Activated CD4-positive, alpha-beta memory T cell treated with anti-CD3 and anti-CD28 coated beads, Interleukin-2, amount 10 ng/mL, durations not matched to agents 7 days and 5 days (primary cell): ENCODE measurements around the gene KCTD5. TPM values are rescaled to one million over a fixed set of nuclear protein-coding genes. Genes with fewer than 3 reads are reported as not detected.

Source experiments
- CTCF ChIA-PET: fragments of 350-600 bp; sonication (Branson Sonifier 250); formaldehyde crosslinking; loops from one replicate; lab custom pipeline; 2021; ENCODE audit warnings: antibody characterized with exemption, inconsistent platforms; lab: Charles Lee
- POLR2A ChIA-PET: fragments of 350-600 bp; sonication (Branson Sonifier 250); formaldehyde crosslinking; loops from one replicate; lab custom pipeline; 2021; ENCODE audit warnings: antibody characterized with exemption; lab: Charles Lee
- DNase-seq: peaks from one replicate; pipeline ENCODE4 v3.0.0-alpha.2; 2020
- H3K27ac Mint-ChIP-seq: one replicate; pipeline ENCODE4 v1.8.0; 2021; ENCODE audit warnings: mild to moderate bottlenecking, mixed read lengths
- H3K27me3 Mint-ChIP-seq: one replicate; pipeline ENCODE4 v1.8.0; 2021; ENCODE audit warnings: mixed read lengths
- H3K36me3 Mint-ChIP-seq: one replicate; pipeline ENCODE4 v1.8.0; 2021; ENCODE audit warnings: low read depth, mixed read lengths
- H3K4me1 Mint-ChIP-seq: one replicate; pipeline ENCODE4 v1.8.0; 2021; ENCODE audit warnings: mixed read lengths
- H3K4me3 Mint-ChIP-seq: one replicate; pipeline ENCODE4 v1.8.0; 2021; ENCODE audit warnings: mild to moderate bottlenecking, mixed read lengths
- H3K9me3 Mint-ChIP-seq: one replicate; pipeline ENCODE4 v1.8.0; 2021; ENCODE audit warnings: mixed read lengths
- total RNA-seq, 2 experiments: library from RNA; stranded (reverse); gene quantifications; one replicate each; pipeline ENCODE4 v1.2.3, GENCODE V29; 2021

KCTD5 gene
- total RNA-seq, 2 experiments from 2014 or later: 35.9 to 39.8 TPM

GRCh38 chr16:2737895-2738418 is 55.6 kb downstream of the KCTD5 start:
- Mint-ChIP-seq H3K4me1 (peaks cover 6% of the 10 kb centered on the region), H3K27ac (no peak overlapping the region), H3K36me3 (no peaks in the 10 kb centered on the region), H3K4me3 (no peak overlapping the region), H3K9me3 (no peaks in the 10 kb centered on the region), H3K27me3 (no peaks in the 10 kb centered on the region)
- DNase-seq: no peak
- ChIA-PET POLR2A (no interaction called here), CTCF (no interaction called here)

GRCh38 chr16:2738615-2739014 is 56.3 kb downstream of the KCTD5 start:
- no peaks in the 10 kb centered on the region for H3K36me3 Mint-ChIP-seq
- no peak overlapping the region for H3K27ac Mint-ChIP-seq
- H3K4me3 Mint-ChIP-seq: no peak overlapping the region
- no peak for DNase-seq
- no peaks in the 10 kb centered on the region for H3K9me3 Mint-ChIP-seq
- ChIA-PET POLR2A (interaction anchor here (1.0 kb wide), 1 partner anchor 14 kb away, joined by 4 read pairs; the partner anchor contains the start of gene SRRM2), CTCF (no interaction called here)
- H3K27me3 Mint-ChIP-seq: no peaks in the 10 kb centered on the region
- H3K4me1 Mint-ChIP-seq: peaks cover 6% of the 10 kb centered on the region

- POLR2A ChIA-PET: interaction anchor here (3.0 to 3.1 kb wide), 2 partner anchors 11 to 14 kb away, joined by 10 to 15 read pairs; no protein-coding TSS in a partner anchor
- Mint-ChIP-seq H3K27ac (no peak overlapping the region), H3K27me3 (no peaks in the 10 kb centered on the region), H3K9me3 (no peaks in the 10 kb centered on the region), H3K4me1 (peaks cover 5% of the 10 kb centered on the region), H3K4me3 (no peak overlapping the region), H3K36me3 (no peaks in the 10 kb centered on the region)
- CTCF ChIA-PET: interaction anchor here (0.6 kb wide), 1 partner anchor 135 kb away, joined by 3 read pairs; no protein-coding TSS in a partner anchor
- no peak for DNase-seq
These were observed 57.5 kb downstream of the KCTD5 start for GRCh38 chr16:2739625-2740430.

GRCh38 chr16:2740476-2740875 is 58.2 kb downstream of the KCTD5 start:
- Mint-ChIP-seq H3K9me3 (no peaks in the 10 kb centered on the region), H3K4me1 (peaks cover 4% of the 10 kb centered on the region), H3K27ac (no peak overlapping the region), H3K27me3 (no peaks in the 10 kb centered on the region), H3K36me3 (no peaks in the 10 kb centered on the region), H3K4me3 (no peak overlapping the region)
- no peak for DNase-seq
- POLR2A ChIA-PET: interaction anchor here (3.0 to 3.1 kb wide), 2 partner anchors 10 to 13 kb away, joined by 10 to 15 read pairs; no protein-coding TSS in a partner anchor
- CTCF ChIA-PET: interaction anchor here (0.6 kb wide), 1 partner anchor 134 kb away, joined by 3 read pairs; no protein-coding TSS in a partner anchor

- DNase-seq: no peak
- ChIA-PET POLR2A (interaction anchor here (3.0 to 3.1 kb wide), 2 partner anchors 10 to 13 kb away, joined by 10 to 15 read pairs; no protein-coding TSS in a partner anchor), CTCF (no interaction called here)
- H3K4me1 Mint-ChIP-seq: peaks cover 4% of the 10 kb centered on the region
- H3K4me3 Mint-ChIP-seq: no peak overlapping the region
- no peak overlapping the region for H3K27ac Mint-ChIP-seq
- no peaks in the 10 kb centered on the region for H3K9me3 Mint-ChIP-seq
- H3K36me3 Mint-ChIP-seq: no peaks in the 10 kb centered on the region
- H3K27me3 Mint-ChIP-seq: no peaks in the 10 kb centered on the region
These were observed 58.8 kb downstream of the KCTD5 start for GRCh38 chr16:2741168-2741567.

GRCh38 chr16:2742323-2743006 is 60.1 kb downstream of the KCTD5 start:
- ChIA-PET CTCF (no interaction called here), POLR2A (interaction anchor here (1.0 to 3.1 kb wide), 2 partner anchors 11 to 35 kb away, joined by 4 to 10 read pairs; no protein-coding TSS in a partner anchor)
- Mint-ChIP-seq H3K27ac (no peak overlapping the region), H3K27me3 (no peaks in the 10 kb centered on the region), H3K4me3 (no peak overlapping the region), H3K36me3 (no peaks in the 10 kb centered on the region), H3K4me1 (peaks cover 4% of the 10 kb centered on the region), H3K9me3 (no peaks in the 10 kb centered on the region)
- no peak for DNase-seq

- Mint-ChIP-seq H3K9me3 (no peaks in the 10 kb centered on the region), H3K27ac (no peak overlapping the region), H3K36me3 (no peaks in the 10 kb centered on the region), H3K27me3 (no peaks in the 10 kb centered on the region), H3K4me1 (peaks cover 4% of the 10 kb centered on the region), H3K4me3 (no peak overlapping the region)
- ChIA-PET POLR2A (no interaction called here), CTCF (no interaction called here)
- no peak for DNase-seq
These were observed 60.9 kb downstream of the KCTD5 start for GRCh38 chr16:2743007-2743810.

GRCh38 chr16:2744711-2745110 is 62.4 kb downstream of the KCTD5 start:
- Mint-ChIP-seq H3K27ac (no peak overlapping the region), H3K4me3 (no peak overlapping the region), H3K27me3 (no peaks in the 10 kb centered on the region), H3K4me1 (peaks cover 4% of the 10 kb centered on the region), H3K36me3 (peaks cover 4% of the 10 kb centered on the region), H3K9me3 (no peaks in the 10 kb centered on the region)
- ChIA-PET POLR2A (interaction anchor here (1.5 kb wide), 1 partner anchor 9 kb away, joined by 3 read pairs; no protein-coding TSS in a partner anchor), CTCF (no interaction called here)
- no peak for DNase-seq

- CTCF ChIA-PET: no interaction called here
- no peak for DNase-seq
These were observed 63.0 kb downstream of the KCTD5 start for GRCh38 chr16:2745116-2745890.

GRCh38 chr16:2745961-2746360 is 63.6 kb downstream of the KCTD5 start:
- Mint-ChIP-seq H3K27ac (no peak overlapping the region), H3K27me3 (no peaks in the 10 kb centered on the region), H3K4me3 (no peak overlapping the region), H3K36me3 (peaks cover 10% of the 10 kb centered on the region), H3K4me1 (peaks cover 17% of the 10 kb centered on the region), H3K9me3 (no peaks in the 10 kb centered on the region)
- CTCF ChIA-PET: interaction anchor here (0.6 kb wide), 1 partner anchor 1787 kb away, joined by 3 read pairs; no protein-coding TSS in a partner anchor
- POLR2A ChIA-PET: no interaction called here
- DNase-seq: no peak

More at GRCh38 chr16:2745116-2745890, 63.0 kb downstream of the KCTD5 start:
- no peaks in the 10 kb centered on the region for H3K9me3 Mint-ChIP-seq
- no peaks in the 10 kb centered on the region for H3K27me3 Mint-ChIP-seq
- H3K27ac Mint-ChIP-seq: no peak overlapping the region
- H3K36me3 Mint-ChIP-seq: peaks cover 6% of the 10 kb centered on the region
- POLR2A ChIA-PET: interaction anchor here (1.5 kb wide), 1 partner anchor 8 kb away, joined by 3 read pairs; no protein-coding TSS in a partner anchor
- no peak overlapping the region for H3K4me3 Mint-ChIP-seq
- H3K4me1 Mint-ChIP-seq: peaks cover 10% of the 10 kb centered on the region

GRCh38 chr16:2748757-2749455 is 66.6 kb downstream of the KCTD5 start:
- Mint-ChIP-seq H3K4me3 (no peak overlapping the region), H3K27me3 (no peaks in the 10 kb centered on the region), H3K9me3 (no peaks in the 10 kb centered on the region), H3K4me1 (peaks cover 28% of the 10 kb centered on the region), H3K27ac (no peak overlapping the region), H3K36me3 (peaks cover 28% of the 10 kb centered on the region)
- POLR2A ChIA-PET: interaction anchor here (7.0 kb wide), 1 partner anchor 26 kb away, joined by 114 read pairs; the partner anchor contains the start of gene ELOB
- CTCF ChIA-PET: no interaction called here
- no peak for DNase-seq
